GM21390 (cell line): ENCODE results near the gene NMBR.
"Not testable (repeated sequence)": the region's sequence is repeated elsewhere in the genome, so short reads cannot be mapped to it uniquely, and the experiment has no call there.

ENCODE experiments used
- ATAC-seq: cut with Tn5 transposase; IDR thresholded peaks from one replicate; pipeline ENCODE4 v1.9.1; 2021; ENCODE audit not compliant: unreplicated experiment

The NMBR gene

DNA sequence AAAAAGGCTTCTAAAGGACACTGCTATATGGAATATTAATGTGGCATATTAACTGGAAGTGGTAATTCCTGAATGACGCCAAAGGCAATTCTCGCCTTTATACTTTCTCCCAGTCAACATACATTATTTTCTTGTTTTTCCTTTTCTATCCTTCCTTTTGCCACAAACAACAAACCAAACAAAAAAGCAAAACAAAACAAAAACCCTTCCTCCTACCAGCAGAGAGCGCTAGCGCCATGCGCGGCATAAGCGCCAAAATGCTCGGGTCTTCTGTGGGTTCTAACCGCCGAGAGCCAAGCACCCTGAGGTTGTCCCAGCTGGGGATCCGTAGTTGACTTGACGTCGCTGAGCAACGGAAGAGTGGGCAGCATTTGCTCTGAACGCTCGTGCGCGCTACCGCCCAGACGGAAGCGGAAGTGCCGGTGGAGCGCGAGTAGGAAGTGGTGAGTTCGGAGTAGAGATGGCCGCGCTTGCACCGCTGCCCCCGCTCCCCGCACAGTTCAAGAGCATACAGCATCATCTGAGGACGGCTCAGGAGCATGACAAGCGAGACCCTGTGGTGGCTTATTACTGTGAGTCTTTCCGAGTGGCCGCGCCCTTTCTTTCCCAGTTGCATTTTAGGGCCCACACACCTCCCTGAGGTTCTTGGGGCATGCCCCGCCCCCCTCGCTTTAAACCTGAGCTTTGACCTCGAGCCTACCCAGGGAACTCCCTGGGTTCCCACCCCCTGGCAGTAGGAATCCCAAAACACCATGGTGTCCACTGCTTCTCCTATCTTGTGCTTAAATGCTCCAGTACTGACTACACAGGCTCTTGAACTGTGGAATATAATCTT is at the start of gene NMBR, which contains the start of gene VTA1:
Gene NMBR, minus strand, starts transcription at position 295 of the 835 bp plus-strand sequence. CDS start 58,464 bp downstream, outside the sequence.
Gene VTA1, plus strand, starts transcription at position 436 of the 835 bp plus-strand sequence. Its CDS starts 25 bp downstream, at position 461.
- ATAC-seq, result peak; percentile 100

- no peak for ATAC-seq
Measured at GRCh38 chr6:142195862-142196541, 49.1 kb upstream of the NMBR start.

DNA sequence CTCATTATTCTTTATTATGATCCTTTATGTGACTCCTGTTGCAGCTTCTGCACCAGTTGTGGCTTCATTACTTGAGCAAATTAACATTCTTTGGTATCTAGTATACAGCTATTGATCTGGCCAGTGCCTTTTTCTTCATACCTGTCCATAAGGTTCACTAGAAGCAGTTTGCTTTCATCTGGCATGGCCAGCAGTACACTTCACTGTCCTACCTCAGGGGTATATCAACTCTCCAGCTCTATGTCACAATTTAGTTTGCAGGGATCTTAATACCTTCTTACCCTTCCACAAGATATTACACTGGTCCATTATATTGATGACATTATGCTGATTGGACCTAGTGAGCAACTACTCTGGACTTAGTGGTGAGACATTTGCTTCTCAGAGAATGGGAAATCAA is 46.7 kb upstream of the NMBR start:
- no peak for ATAC-seq

- ATAC-seq, result no peak
Measured at GRCh38 chr6:142192343-142192742, 45.4 kb upstream of the NMBR start.

DNA sequence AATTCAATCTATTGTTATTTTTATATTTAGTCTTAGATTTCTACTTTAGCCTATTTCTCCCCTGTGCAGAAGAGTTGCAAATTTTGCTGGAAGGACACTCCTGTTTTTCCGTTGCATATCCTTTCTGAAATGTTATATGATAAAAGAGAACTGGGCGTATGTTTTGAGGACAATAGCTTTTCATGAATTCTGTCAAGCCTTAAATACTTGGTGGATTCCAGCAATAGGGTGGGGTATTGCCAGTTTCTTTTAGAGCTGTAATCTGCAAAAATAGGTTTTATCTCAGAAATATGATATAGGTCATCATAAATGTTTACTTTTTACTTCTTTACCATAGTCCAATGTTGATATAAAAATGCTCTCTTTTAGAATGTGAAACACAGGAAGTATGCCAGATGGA is 42.1 kb upstream of the NMBR start:
- ATAC-seq, result no peak

- not testable (repeated sequence) for ATAC-seq
Measured at GRCh38 chr6:142188341-142188740, 41.4 kb upstream of the NMBR start.

DNA sequence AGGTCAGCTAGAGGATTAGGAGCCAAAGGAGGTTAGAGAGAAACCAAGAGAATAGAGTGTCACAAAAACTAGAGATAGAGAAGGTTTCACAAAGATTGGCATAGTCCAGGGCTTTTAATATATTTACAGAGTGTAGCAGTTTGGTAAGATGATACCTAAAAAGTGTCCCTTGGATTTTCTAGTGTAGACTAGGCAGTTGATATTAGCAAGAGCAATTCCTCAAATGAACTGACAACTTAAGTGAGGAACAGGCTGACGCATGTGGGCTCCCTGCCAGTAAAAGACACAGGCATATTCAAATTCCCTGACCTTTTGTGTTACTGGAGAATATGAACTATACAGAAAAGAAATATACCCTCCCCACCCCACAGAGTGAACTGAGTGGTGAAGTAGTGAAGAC is 40.3 kb upstream of the NMBR start:
- no peak for ATAC-seq

DNA sequence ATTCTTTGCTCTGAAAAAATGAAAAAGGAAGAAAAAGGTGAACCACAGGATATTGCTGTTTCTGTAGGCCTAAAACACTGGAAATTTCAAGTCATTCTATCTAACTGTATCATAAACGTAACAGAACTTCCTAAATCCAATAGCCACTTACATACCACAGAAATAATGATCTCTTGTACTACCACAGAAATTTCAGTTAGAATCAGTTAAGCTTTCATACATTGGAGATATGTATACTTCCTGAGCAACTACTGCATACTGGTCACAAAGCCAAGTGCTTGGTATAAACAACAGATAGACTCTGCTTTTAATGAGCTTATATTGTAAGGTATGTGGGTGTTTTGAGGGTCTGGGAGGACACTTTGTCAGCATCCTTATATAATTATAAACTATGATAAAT is 38.7 kb upstream of the NMBR start:
- no peak for ATAC-seq

DNA sequence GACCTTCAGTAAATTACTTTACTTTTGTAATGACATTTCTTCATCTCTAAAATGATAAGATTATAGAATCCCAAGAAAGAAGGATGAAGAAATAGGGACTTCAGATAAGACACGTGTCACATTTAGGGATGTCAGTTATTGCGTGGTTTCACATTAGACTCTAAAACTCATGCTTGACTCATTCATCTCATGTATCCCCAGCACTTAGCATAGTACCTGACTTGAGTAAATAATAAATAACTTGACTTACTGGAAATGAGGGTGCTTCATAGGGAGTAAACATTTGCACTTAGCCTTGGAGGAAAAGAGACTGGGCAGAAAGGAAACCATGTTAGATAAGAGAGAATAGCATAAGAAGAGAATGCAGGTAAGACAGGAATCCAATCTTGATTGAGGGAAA is 37.4 kb upstream of the NMBR start:
- ATAC-seq, result no peak

- ATAC-seq, result no peak
Measured at GRCh38 chr6:142183351-142183750, 36.4 kb upstream of the NMBR start.

- no peak for ATAC-seq
Measured at GRCh38 chr6:142182004-142182403, 35.1 kb upstream of the NMBR start.

GRCh38 chr6:142178129-142178528 is 31.2 kb upstream of the NMBR start:
- no peak for ATAC-seq

DNA sequence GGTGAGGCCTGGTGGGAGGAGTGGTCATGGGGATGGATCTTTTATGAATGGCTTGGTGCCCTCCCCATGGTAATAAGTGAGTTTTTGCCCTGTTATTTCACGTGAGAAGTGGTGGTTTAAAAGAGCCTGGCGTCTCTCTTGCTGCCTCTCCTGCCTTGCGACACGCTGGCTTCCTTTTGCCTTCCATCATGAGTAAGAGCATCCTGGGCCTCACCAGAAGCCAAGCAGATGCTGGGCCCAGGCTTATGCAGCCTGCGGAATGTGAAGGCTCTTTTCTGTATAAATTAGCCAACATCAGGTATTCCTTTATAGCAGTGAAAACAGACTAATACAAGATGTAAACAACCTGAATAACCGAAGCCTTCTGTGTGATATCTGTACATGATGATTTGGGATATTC is 27.8 kb upstream of the NMBR start:
- no peak for ATAC-seq

GRCh38 chr6:142173980-142174379 is 27.1 kb upstream of the NMBR start:
- ATAC-seq, result no peak

- ATAC-seq, result no peak
Measured at GRCh38 chr6:142172758-142173157, 25.8 kb upstream of the NMBR start.

GRCh38 chr6:142171351-142171750 is 24.4 kb upstream of the NMBR start:
- no peak for ATAC-seq

DNA sequence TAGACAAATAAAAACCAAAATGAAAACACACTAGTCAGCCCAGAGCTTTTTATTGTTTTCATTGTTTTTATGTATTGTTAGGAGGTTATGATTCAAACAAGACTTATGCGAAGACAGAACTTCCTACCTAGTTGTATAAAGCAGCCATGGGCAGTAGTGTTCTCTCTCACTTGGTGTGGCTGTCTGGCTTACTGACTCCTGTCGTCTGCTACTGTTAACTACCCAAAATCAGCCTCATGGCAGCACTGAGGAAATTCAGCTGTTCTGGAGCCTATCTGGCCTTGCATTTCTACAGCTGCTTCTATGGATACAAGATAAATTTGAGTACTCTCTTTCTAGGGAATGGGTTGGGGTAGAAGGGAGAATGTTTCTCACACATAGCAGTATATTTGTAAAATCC is 20.6 kb upstream of the NMBR start:
- no peak for ATAC-seq

DNA sequence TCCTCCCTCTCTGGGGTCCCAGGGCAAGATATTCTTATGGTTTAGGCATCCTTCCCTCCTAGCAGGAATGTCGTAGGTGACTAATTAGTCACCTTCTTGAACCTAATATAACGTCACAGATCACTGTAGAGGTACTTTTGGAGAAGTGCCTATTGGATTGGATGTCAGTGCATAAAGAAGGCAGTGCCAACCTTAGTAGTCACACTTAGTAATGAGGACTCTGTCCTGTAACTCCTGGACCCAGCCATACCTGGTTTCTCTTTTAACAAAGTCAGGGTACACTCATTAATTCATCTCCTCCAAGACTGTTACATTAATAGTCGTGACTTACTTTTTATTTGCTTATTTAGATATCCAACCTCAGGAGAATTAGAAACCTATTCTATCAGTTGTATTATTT is 20.1 kb upstream of the NMBR start:
- ATAC-seq, result no peak

GRCh38 chr6:142165227-142165626 is 18.3 kb upstream of the NMBR start:
- ATAC-seq, result no peak

DNA sequence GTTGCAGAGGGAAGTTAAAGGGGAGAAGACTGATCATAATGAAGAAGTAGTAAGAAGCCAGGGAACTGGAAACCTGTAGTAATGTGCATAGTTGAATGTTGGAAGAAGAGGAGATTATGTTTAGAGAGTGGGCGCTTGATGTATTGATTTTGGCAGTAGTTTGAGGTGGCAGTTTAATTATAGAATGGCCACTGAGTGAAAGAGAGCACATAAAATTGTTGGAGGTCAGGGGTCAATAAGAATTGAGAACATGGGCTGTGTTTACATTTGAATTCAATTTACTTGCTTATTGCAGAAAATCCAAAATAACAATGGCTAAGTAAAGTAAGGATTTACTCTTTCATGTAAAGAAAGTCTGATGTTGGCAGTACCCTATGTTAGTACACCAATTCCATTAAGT is 15.9 kb upstream of the NMBR start:
- no peak for ATAC-seq

GRCh38 chr6:142156758-142157068 is 9.8 kb upstream of the NMBR start:
- not testable (repeated sequence) for ATAC-seq
